ENCODE data around the gene ASPA. TPM values are rescaled to one million over a fixed set of nuclear protein-coding genes. Genes with fewer than 3 reads are reported as not detected.

Gene ASPA
- total RNA-seq, 4 donors from 2014 or later: 0.89 to 4.8 (median 1.4) TPM

DNA sequence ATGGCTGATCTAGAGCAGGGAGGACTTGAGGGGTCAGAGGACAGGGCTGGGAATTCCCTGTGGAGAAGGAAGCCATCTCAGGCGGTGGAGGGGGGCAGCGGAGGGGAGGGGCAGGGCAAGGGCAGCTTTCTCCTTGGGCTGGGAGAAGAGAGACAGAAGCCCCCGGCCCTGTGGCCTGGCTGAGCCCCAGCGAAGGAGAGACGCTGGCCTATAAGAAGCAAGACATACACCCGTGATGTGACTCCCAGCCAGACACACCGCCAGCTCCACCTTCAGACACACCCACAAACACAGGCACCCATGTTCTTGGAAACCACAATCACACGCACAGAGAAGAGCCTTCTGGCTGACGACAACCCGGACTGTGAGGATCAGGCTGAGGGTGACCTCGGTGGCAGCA lies 71.8 kb downstream of the ASPA start:
- TF ChIP-seq, protein P1, sequence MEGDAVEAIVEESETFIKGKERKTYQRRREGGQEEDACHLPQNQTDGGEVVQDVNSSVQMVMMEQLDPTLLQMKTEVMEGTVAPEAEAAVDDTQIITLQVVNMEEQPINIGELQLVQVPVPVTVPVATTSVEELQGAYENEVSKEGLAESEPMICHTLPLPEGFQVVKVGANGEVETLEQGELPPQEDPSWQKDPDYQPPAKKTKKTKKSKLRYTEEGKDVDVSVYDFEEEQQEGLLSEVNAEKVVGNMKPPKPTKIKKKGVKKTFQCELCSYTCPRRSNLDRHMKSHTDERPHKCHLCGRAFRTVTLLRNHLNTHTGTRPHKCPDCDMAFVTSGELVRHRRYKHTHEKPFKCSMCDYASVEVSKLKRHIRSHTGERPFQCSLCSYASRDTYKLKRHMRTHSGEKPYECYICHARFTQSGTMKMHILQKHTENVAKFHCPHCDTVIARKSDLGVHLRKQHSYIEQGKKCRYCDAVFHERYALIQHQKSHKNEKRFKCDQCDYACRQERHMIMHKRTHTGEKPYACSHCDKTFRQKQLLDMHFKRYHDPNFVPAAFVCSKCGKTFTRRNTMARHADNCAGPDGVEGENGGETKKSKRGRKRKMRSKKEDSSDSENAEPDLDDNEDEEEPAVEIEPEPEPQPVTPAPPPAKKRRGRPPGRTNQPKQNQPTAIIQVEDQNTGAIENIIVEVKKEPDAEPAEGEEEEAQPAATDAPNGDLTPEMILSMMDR (IDR thresholded peaks at IDR 0.05 in 4 of 5, conservative IDR thresholded peaks at IDR 0.05 in 1 of 5): no peak
- TF ChIP-seq POLR2A (IDR thresholded peaks at IDR 0.05): no peak
- no peak for ATAC-seq
- Histone ChIP-seq H3K27me3 (no peaks in the 10 kb centered on the region), H3K27ac (no peak overlapping the region), H3K4me3 (no peak overlapping the region), H3K9me3 (no peaks in the 10 kb centered on the region), H3K36me3 (no peaks in the 10 kb centered on the region), H3K4me1 (no peaks in the 10 kb centered on the region)
- in situ Hi-C loops (cut with MboI; ENCODE audit: low sequenced_read_pairs in 4 of 4) (no loop called here), intact Hi-C loops (cut with DNase I; ENCODE audit: low total_unique reads) (no loop called here)
- no peak for DNase-seq

- Histone ChIP-seq H3K36me3 (no peaks in the 10 kb centered on the region), H3K9me3 (no peaks in the 10 kb centered on the region), H3K27ac (no peak overlapping the region), H3K4me3 (no peak overlapping the region), H3K4me1 (no peaks in the 10 kb centered on the region), H3K27me3 (no peaks in the 10 kb centered on the region)
- ATAC-seq (no peak), DNase-seq (no peak)
- TF ChIP-seq POLR2A (IDR thresholded peaks at IDR 0.05): no peak
- intact Hi-C loops (cut with DNase I; ENCODE audit: low total_unique reads): no loop called here
- in situ Hi-C loops (cut with MboI; ENCODE audit: low sequenced_read_pairs in 4 of 4): no loop called here
These were observed 73.9 kb downstream of the ASPA start for GRCh38 chr17:3549610-3550162.

GRCh38 chr17:3551189-3551588 lies 75.4 kb downstream of the ASPA start:
- Histone ChIP-seq H3K27ac (no peak overlapping the region), H3K27me3 (no peaks in the 10 kb centered on the region), H3K36me3 (no peaks in the 10 kb centered on the region), H3K4me1 (no peaks in the 10 kb centered on the region), H3K4me3 (no peak overlapping the region), H3K9me3 (no peaks in the 10 kb centered on the region)
- intact Hi-C loops (cut with DNase I; ENCODE audit: low total_unique reads) (no loop called here), in situ Hi-C loops (cut with MboI; ENCODE audit: low sequenced_read_pairs in 4 of 4) (no loop called here)
- TF ChIP-seq POLR2A (IDR thresholded peaks at IDR 0.05): no peak
- TF ChIP-seq, protein P1 (IDR thresholded peaks at IDR 0.05 in 4 of 5, conservative IDR thresholded peaks at IDR 0.05 in 1 of 5): no peak
- ATAC-seq (no peak), DNase-seq (no peak)

GRCh38 chr17:3552916-3553315 lies 77.1 kb downstream of the ASPA start:
- in situ Hi-C loops (cut with MboI; ENCODE audit: low sequenced_read_pairs in 4 of 4): no loop called here

More at GRCh38 chr17:3552916-3553315, 77.1 kb downstream of the ASPA start:
- H3K27me3 ChIP-seq: no peaks in the 10 kb centered on the region
- no peak overlapping the region for H3K4me3 ChIP-seq
- H3K27ac ChIP-seq: no peak overlapping the region
- no peaks in the 10 kb centered on the region for H3K9me3 ChIP-seq
- no peak for ATAC-seq
- no peak for DNase-seq
- no peaks in the 10 kb centered on the region for H3K36me3 ChIP-seq
- no peak for TF ChIP-seq POLR2A (IDR thresholded peaks at IDR 0.05)
- TF ChIP-seq, protein P1 (IDR thresholded peaks at IDR 0.05 in 4 of 5, conservative IDR thresholded peaks at IDR 0.05 in 1 of 5): no peak
- no peaks in the 10 kb centered on the region for H3K4me1 ChIP-seq
- intact Hi-C loops (cut with DNase I; ENCODE audit: low total_unique reads): no loop called here

Other genes with a start within 250 kb of the ASPA start
- gene OR3A1, start 177.6 kb upstream of the ASPA start, total RNA-seq: not detected
- under 1 TPM in 2 of 4 donors, not detected in 2; 0.46 to 0.65 TPM for gene OR3A2, start 89.7 kb upstream of the ASPA start, total RNA-seq
- gene OR1E1, start 77.6 kb upstream of the ASPA start, total RNA-seq: not detected
- not detected for gene OR3A3, start 64.6 kb upstream of the ASPA start, total RNA-seq
- gene OR1E2, start 42.2 kb upstream of the ASPA start, total RNA-seq: under 1 TPM in 1 of 4 donors, not detected in 3; 0.49 TPM
- under 1 TPM in 2 of 4 donors, not detected in 2; 0.22 to 0.23 TPM for gene SPATA22, start 4.2 kb upstream of the ASPA start, total RNA-seq
- 1 to 10 TPM; 1.3 to 3.8 (median 1.6) TPM for gene TRPV3, start 81.8 kb downstream of the ASPA start, total RNA-seq
- gene TRPV1, start 133.4 kb downstream of the ASPA start, total RNA-seq: 1 to 10 TPM; 1.7 to 6.5 (median 3.5) TPM
- 1 to 10 TPM; 4.1 to 4.7 (median 4.4) TPM for gene SHPK, start 160.3 kb downstream of the ASPA start, total RNA-seq
- gene CTNS, start 160.8 kb downstream of the ASPA start, total RNA-seq: 100 to 1,000 TPM in 1 of 4 donors, 10 to 100 TPM in 3; 15.0 to 141 (median 60.2) TPM
- 10 to 100 TPM; 24.1 to 45.1 (median 33.8) TPM for gene TAX1BP3, start 192.6 kb downstream of the ASPA start, total RNA-seq
- 10 to 100 TPM; 40.6 to 73.8 (median 54.5) TPM for gene EMC6, start 192.8 kb downstream of the ASPA start, total RNA-seq
- gene P2RX5, start 220.2 kb downstream of the ASPA start, total RNA-seq: 10 to 100 TPM; 12.3 to 52.9 (median 30.2) TPM
- gene HASPIN, start 247.9 kb downstream of the ASPA start, total RNA-seq: 1 to 10 TPM in 1 of 4 donors, under 1 TPM in 3; 0.20 to 1.3 (median 0.24) TPM

All from gastrocnemius medialis (tissue), 4 donors.